GM10847 (cell line): ENCODE results near the gene RAN.

Source experiments
- POLR2A ChIP-seq: IDR thresholded peaks from 2 replicates; pipeline ENCODE4 v1.6.1; 2011; ENCODE audit not compliant: insufficient read length; ENCODE audit errors: extremely low read depth

Gene RAN

DNA sequence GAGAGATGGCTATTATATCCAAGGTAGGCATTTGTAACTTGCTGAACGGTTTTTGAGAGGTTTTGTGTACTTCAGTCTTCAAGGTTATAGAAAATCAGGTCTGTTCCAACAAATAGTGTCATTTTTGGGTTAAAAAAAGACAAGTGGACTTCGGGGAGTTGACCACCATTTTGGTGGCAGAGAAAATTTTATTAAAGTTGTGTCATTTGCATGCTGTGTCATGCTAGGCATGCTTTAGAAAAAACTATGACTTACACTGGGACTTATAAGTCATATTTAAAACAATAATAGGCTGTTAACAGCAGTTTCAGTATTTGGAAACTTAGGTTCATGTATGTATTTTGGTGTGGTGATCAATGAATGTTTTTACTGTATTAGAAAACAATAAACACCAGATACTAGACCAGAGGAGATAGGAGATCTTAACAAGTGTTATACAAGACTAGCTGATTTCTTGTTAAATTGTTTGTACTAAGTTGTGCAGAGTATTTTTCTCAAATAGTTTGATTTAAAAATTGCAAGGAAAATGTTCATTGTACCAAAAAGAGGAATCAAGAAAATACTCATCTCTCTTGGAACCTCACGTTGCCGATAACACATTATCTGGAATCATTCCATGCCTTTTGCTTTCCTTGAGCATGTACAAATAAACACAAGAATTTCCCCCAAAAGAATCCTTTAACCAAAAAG, 1.4 kb downstream of the RAN start:
- TF ChIP-seq POLR2A, result no peak

DNA sequence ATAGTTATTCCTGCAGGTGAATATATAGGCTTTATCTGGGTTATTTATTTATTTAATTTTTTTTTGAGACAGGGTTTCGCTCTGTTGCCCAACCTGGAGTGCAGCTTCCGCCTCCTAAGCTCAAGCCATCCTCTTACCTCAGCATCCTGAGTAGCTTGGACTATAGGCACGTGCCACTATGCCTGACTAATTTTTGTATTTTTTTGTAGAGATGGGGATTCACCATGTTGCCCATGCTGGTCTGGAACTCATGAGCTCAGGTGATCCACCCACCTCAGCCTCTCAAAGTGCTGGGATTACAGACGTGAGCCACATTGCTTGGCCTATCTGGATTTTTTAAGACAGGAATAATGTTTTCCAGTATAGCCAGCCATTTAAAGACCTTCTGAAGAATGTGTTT, 2.0 kb downstream of the RAN start:
- TF ChIP-seq POLR2A, result no peak

DNA sequence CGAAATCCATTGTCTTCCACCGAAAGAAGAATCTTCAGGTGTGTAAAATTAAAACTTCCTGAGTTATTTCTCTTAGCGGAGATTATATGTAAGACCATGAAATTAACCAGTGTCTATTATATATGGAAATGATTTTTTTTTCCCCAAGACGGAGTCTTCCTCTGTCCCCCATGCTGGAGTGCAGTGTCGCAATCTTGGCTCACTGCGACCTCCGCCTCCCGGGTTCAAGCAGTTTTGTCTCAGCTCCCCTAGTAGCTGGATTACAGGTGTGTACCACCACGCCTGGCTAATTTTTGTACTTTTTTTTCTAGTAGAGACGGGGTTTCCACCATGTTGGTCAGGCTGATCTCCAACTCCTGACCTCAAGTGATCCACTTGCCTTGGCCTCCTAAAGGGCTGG, 2.8 kb downstream of the RAN start:
- no peak for TF ChIP-seq POLR2A

DNA sequence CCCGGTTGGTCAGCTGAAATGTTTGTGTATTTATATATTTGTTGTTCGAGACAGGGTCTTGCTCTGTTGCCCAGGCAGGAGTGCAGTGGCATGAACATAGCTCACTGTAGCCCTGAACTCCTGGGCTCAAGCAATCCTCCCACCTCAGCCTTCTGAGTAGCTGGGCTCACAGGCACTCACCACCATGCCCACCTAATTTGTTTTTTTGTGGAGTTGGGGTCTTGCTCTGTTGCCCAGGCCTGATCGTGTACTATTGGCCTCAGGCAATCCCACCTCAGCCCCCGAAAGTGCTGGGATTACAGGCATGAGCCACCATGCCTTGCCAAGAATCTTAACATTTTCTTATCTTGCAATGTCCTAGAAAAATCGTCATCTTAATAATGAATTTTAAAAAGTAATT, 3.3 kb downstream of the RAN start:
- no peak for TF ChIP-seq POLR2A

DNA sequence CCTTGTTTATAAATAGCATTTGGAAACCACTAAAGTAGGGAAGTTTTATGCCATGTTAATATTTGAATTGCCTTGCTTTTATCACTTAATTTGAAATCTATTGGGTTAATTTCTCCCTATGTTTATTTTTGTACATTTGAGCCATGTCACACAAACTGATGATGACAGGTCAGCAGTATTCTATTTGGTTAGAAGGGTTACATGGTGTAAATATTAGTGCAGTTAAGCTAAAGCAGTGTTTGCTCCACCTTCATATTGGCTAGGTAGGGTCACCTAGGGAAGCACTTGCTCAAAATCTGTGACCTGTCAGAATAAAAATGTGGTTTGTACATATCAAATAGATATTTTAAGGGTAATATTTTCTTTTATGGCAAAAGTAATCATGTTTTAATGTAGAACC, 4.4 kb downstream of the RAN start:
- TF ChIP-seq POLR2A, result no peak

DNA sequence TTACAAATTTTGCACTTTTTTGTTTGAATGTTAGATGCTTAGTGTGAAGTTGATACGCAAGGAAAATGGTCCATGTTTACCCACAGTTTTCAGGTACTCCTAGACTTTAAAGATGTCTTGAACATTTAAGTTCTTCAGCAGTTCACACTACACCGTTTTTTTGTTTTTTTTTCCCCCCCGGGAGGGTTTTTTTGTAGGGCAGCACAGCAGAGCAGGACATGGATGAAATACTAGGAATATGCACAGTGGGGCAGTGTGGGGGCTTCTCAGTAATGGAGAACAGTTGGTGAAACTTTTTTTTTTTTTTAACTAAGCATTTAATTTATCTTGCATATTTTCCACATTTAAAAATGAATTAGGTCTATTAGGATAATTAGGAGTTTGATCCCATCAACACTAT, 4.9 kb downstream of the RAN start:
- no peak for TF ChIP-seq POLR2A

DNA sequence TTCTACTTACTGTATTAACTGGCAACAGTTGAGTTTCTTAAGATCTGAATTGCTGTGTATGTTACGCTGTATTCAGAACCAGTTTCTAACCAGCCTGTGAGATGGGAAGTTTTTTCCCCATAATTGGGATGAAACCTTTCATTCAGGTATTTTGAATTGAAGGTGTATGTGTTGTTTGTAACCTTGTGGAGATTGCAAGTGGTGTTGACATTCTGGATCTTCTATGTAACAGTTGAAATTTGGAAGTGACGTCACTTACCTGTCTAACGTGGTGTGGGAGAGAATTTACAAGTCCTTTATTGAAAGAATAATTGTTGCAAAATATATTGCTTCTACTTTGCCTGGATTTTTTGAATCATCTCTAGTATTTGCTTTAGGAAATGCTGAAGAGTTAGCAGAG, 5.5 kb downstream of the RAN start:
- TF ChIP-seq POLR2A, result no peak

DNA sequence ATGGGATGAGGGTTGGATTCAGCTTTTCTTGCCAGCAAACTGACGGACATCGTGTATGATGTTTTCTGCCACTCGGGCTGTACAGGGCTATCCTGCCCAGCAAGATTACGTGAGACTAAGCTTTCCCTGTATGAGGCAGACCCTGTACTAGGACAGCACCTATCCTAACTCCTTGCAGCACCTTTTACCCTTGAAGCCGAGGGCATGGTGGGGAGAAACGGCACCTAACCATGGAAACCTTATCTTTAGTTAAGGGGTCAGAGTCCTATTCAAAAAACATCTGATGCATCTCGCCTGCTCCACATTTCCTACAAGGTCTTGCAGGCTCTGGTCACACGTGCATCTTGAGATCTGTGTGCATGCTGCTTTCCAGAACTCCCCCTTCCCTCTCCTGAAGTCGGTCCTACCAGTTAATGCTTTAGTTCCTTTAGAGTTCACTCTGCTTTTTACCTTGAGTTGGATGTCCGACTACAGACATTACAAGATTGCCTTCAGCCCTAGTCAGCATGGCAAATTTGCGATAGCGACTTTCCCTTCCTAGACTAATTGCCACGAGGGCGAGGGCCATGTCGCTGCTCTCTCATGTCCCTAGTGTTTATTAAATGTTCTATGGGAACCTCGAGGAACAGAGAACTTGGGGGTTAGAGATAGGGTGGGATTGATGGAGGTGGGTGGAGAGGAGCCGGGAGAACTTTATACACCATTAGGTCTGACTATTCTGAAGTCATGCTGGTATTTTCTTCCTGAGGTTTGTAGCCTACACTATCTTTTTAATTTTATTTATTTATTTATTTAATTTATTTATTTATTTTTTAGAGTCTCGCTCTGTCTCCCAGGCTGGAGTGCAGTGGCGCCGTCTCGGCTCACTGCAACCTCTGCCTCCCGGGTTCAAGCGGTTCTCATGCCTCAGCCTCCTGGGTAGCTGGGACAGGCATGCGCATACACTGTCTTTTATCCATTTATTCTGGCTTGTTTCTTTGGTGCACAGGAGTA, 6.6 kb downstream of the RAN start:
- TF ChIP-seq POLR2A, result no peak

DNA sequence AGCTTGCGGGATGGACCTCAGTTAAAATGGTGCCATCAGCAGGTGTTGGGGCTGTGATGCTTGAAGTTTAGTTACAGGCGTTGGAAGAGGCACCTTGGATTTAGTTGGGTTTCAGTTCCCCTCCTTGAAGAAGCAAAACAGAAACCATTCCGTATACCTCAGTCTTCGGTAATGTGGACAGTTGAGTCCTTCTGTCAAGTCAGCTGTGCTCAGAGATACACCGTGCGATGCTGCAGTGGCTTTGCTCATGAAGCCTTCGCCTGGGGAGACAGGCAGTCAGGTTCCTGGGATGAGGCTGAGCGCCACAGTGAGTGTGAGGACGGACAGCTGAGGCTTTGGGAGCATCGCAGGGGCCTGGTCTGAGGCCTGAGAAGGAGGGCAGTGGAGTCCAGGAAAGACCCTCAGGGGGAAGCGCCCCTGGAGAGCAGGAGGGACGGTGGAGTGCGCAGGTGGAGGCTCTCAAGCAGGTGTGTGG, 7.4 kb downstream of the RAN start:
- TF ChIP-seq POLR2A, result no peak

DNA sequence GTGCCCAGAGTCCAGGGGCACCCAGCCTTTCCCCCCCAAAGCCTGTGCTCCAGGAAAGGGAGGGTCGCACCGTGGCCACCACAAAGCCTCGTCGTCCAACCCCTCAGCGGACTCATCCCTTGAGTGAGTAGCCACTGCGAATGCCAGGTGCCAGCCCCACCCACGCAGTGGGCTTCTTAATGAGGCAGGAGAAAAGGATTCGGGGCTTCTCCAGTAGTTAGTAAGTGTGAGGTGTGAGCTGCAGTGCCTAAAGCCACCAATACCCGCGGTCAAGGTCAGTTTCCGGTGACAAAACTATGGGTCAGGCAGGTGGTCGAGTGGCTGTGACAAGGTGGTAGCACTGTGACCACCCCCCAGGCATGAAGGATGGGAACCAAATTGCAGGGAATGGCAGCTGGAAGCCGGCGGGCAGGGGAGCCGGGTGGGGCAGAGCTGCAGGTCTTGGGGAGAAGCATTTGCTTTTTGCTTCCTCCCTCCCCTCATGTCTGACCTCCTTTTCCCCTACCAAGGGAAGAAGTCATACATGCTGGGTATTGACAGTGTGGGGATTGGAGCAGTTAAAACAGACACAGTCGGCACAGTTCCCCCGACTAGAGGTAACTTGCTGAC, 8.0 kb downstream of the RAN start:
- no peak for TF ChIP-seq POLR2A

DNA sequence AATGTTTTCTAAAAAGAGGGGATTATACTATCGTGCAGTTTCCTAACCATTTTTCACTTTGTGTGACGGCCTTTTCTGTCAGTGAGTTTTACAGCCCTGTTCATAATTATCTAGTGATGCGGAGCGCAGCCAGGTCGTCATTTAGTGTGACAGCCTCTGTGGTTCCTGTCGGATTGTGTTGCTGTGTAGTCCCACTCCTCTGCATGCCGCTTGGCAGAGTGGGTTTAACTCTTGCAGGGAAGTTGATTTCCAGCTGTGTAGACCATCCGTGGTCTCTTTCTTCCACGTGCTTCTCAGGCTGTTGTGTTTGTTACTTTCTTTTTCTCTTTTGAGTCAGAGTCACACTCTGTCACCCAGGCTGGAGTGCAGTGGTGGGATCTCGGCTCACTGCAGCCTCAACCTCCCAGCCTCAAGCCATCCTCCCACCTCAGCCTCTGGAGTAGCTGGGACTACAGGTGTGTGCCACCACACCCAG, 8.6 kb downstream of the RAN start:
- no peak for TF ChIP-seq POLR2A

DNA sequence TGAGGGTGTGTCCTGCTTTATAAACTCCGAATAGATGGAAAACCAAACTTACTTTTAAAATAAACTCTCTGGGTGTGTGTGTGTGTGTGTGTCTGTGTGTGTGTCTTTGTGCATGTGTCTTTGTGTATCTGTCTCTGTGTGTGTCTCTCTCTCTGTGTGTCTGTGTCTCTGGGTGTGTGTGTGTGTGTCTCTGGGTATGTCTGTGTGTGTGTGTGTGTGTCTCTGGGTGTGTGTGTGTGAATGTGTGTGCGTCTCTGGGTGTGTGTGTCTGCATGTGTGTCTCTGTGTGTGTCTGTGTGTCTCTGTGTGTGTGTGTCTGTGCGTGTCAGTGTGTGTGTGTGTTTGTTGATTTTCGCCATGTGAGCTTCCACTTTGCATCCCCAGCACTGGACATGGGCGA, 9.2 kb downstream of the RAN start:
- TF ChIP-seq POLR2A, result no peak

DNA sequence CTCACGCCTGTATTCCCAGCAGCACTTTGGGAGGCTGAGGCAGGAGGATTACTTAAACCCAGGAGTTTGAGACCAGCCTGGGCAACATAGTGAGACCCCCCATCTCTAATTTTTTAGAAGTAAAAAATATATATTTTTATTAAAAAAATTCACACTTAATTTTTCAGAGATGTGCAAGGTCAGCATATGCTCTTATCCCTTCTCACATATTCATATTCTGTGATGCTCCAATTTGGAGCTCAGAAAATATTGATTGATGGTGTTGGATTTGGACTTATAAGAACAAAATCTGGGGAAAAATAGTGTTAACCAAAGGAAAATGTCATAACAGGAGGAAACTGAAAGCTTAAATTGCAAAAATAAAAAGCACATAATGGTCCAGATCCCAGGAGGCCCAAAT, 9.7 kb downstream of the RAN start:
- no peak for TF ChIP-seq POLR2A

DNA sequence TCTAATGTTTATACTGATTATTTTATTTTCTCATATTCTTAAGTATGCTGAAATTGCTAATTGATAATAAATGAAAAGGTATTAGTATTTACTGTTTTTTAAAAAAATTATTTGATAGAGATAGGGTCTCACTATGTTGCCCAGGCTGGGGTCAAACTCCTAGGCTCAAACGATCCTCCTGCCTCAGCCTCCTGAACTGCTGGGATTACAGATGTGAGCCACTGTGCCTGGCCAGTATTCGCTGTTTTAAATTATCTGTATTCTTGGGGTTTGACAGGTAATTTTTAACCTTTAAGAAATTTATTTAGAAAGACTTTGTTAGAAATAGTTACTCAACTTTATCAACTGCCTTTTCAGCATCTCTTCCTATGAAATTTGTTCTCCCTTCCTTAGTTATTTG, 32.2 kb downstream of the RAN start:
- no peak for TF ChIP-seq POLR2A

DNA sequence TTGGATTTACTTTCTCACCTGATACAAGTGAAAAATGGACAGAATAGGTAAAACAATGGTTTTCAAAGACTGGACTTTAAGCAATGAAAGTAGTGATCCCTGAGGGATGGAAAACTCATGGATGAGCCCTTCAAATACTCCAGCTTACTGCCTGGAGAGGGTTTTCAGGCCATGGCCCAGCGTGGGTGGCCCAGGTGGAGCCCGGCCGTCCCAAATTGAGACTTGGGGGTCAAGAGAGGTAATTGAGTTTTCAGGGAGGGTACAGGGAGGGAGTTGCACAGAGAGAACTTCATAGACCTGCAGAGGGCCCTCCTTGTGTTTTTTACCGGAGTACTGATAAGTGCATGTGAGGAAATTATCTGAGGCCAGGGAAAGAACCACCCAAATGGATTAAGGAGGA, 37.2 kb downstream of the RAN start:
- no peak for TF ChIP-seq POLR2A

DNA sequence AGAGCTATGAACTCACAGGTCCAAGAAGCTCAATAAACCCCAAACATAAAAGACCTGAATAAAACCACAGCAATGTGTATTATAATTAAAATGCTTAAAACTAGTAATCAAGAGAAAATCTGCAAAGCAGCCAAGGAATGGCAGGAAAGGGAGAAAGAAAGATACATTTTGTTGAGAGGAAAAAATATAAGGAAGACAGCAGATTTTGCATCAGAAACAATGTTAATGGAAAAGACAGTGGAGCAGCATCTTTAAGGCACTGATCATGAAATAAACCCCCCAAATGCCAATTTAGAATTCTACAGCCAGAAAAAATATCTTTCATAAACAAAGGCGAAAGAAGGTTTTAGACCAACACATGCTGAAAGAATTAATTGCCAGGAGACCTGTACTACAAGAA, 39.3 kb downstream of the RAN start:
- no peak for TF ChIP-seq POLR2A

DNA sequence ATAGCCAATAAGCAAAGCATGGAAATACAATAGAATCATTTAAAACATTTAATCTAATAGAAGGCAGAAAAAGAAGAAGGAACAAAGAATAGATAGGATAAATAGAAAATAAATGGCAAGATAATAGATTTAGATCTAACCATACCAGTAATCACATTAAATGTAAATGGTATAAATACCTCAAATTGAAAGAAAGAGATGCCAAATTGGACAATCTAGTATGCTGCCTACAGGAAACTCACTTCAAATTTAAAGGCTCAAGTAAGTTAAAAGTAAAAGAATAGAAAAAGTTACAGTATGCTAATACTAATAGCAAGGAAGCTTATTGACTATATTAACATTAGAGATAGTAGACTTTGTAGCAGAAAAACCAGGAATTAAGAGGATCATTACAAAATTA, 40.1 kb downstream of the RAN start:
- no peak for TF ChIP-seq POLR2A
